K562 (cell line): Measurements from ENCODE around the gene SHH. TPM values are rescaled to one million over a fixed set of nuclear protein-coding genes. Genes with fewer than 3 reads are reported as not detected.

Experiments used
- ATAC-seq: fragments of 200-7000 bp; cut with Tn5 transposase; 3 replicates; pipeline ENCODE4 v1.9.1; 2020; ENCODE audit warnings: moderate library complexity
- BruUV-seq: library from RNA; stranded (reverse); fragments of 400-500 nt; replicated peaks from 2 replicates; lab custom pipeline; 2021; lab: Mats Ljungman, UMichigan
- CTCF ChIA-PET: fragments of 300-600 bp; formaldehyde crosslinking; extraction: SDS; loops from one replicate; lab custom pipeline; 2021; ENCODE audit warnings: low intra/inter-chr PET ratio; lab: Yijun Ruan, JAX
- POLR2A ChIA-PET: fragments of 300-600, 350-650 bp; sonication (Branson Sonifier 250); formaldehyde crosslinking; extraction: SDS; loops from one replicate; lab custom pipeline; 2021; ENCODE audit warnings: antibody characterized with exemption, inconsistent platforms; lab: Yijun Ruan, JAX
- DNase-seq, 4 experiments: peaks; one replicate each; pipeline versions ENCODE4 v3.0.0 to v3.0.0-alpha.2; 2011 to 2018; ENCODE audit warnings: low spot score in 3 of 4, mixed read lengths in 3 of 4; ENCODE audit errors: extremely low read depth in 1 of 4
- FAIRE-seq: peaks from 2 replicates; lab custom pipeline; 2011; peaks lifted over from hg19 to GRCh38; lab: Jason Lieb, UNC
- H2AFZ ChIP-seq: 2 replicates; pipeline ENCODE4 v1.6.0; 2011; ENCODE audit warnings: low read depth, low read length, control low read depth, inconsistent platforms
- H3K27ac ChIP-seq: fragments of 200-600 bp; 3 replicates; pipeline ENCODE4 v1.8.0; 2011; ENCODE audit warnings: low read depth, mild to moderate bottlenecking, control low read depth, inconsistent platforms, low read length, moderate library complexity, mixed read lengths; ENCODE audit errors: extremely low read depth
- H3K27me3 ChIP-seq, 2 experiments: fragments of 300-600 bp in 1 of 2; 2 replicates in 1 of 2; 3 replicates in 1 of 2; pipeline versions ENCODE4 v1.6.0 to v1.8.0; 2011; ENCODE audit warnings: inconsistent platforms in 2 of 2, low read length in 2 of 2, mild to moderate bottlenecking in 1 of 2, mixed read lengths in 1 of 2, moderate library complexity in 1 of 2; ENCODE audit not compliant: control insufficient read depth in 2 of 2, insufficient read depth in 2 of 2
- H3K36me3 ChIP-seq: fragments of 300-600 bp; 3 replicates; pipeline ENCODE4 v1.8.0; 2011; ENCODE audit warnings: mild to moderate bottlenecking, low read length, inconsistent platforms; ENCODE audit not compliant: control insufficient read depth, insufficient read depth
- H3K4me1 ChIP-seq, 2 experiments: fragments of 200-600 bp in 1 of 2; replicated peaks in 1 of 2; 2 replicates in 1 of 2; 3 replicates in 1 of 2; pipeline versions ENCODE4 v1.5.1 to v1.8.0; 2011; ENCODE audit warnings: inconsistent platforms in 2 of 2, low read length in 2 of 2, mild to moderate bottlenecking in 1 of 2, mixed read lengths in 1 of 2, moderate library complexity in 1 of 2; ENCODE audit not compliant: control insufficient read depth in 2 of 2, insufficient read depth in 2 of 2
- H3K4me2 ChIP-seq: 2 replicates; pipeline ENCODE4 v1.6.1; 2011; ENCODE audit warnings: low read length, control low read depth, inconsistent platforms, mixed read lengths; ENCODE audit not compliant: insufficient read depth
- H3K4me3 ChIP-seq: fragments of 200-600 bp; sonication (generic), shearing (Covaris generic); 2 replicates; pipeline ENCODE4 v1.5.1; 2016; ENCODE audit warnings: control low read depth, inconsistent platforms
- H3K79me2 ChIP-seq: fragments of 200-600 bp; 3 replicates; pipeline ENCODE4 v1.8.0; 2011; ENCODE audit warnings: low read length, inconsistent platforms; ENCODE audit not compliant: control insufficient read depth, insufficient read depth
- H3K9ac ChIP-seq, 2 experiments: 2 replicates each; pipeline versions ENCODE4 v1.6.0 to v1.6.1; 2011; ENCODE audit warnings: low read depth in 2 of 2, low read length in 2 of 2, control low read depth in 1 of 2, inconsistent platforms in 1 of 2, mild to moderate bottlenecking in 1 of 2, mixed read lengths in 1 of 2; ENCODE audit not compliant: insufficient read depth in 1 of 2
- H3K9me1 ChIP-seq: one replicate; pipeline ENCODE4 v1.6.0; 2011; ENCODE audit warnings: inconsistent platforms, mild to moderate bottlenecking, low read length, moderate library complexity; ENCODE audit not compliant: control insufficient read depth, insufficient read depth
- H3K9me3 ChIP-seq: replicated peaks from 2 replicates; pipeline ENCODE4 v1.5.1; 2011; ENCODE audit warnings: low read depth, low read length, inconsistent platforms; ENCODE audit not compliant: control insufficient read depth, insufficient read depth
- H4K20me1 ChIP-seq: replicated peaks from 2 replicates; pipeline ENCODE4 v1.6.1; 2011; ENCODE audit warnings: low read length, inconsistent platforms, mixed read lengths; ENCODE audit not compliant: control insufficient read depth, insufficient read depth
- ARNT ChIP-seq, 2 experiments: fragments of 450-650 bp; IDR thresholded peaks; 2 replicates each; pipeline ENCODE4 v1.6.1; 2016; ENCODE audit warnings: mild to moderate bottlenecking in 1 of 2
- CREB5 ChIP-seq: fragments of 250-450 bp; sonication (Bioruptor Pico); IDR thresholded peaks from 2 replicates; pipeline ENCODE4 v1.5.0; 2020; ENCODE audit warnings: mild to moderate bottlenecking
- FOXJ3 ChIP-seq: sonication (generic); formaldehyde crosslinking; IDR thresholded peaks from 2 replicates; pipeline ENCODE4 v1.4.0; 2020; ENCODE audit warnings: mild to moderate bottlenecking, missing genetic modification reagents
- NFXL1 ChIP-seq: fragments of 450-650 bp; formaldehyde crosslinking; IDR thresholded peaks from 2 replicates; pipeline ENCODE4 v1.4.0; 2021; ENCODE audit warnings: mild to moderate bottlenecking
- POLR3G ChIP-seq: IDR thresholded peaks from 2 replicates; pipeline ENCODE4 v1.6.1; 2011; ENCODE audit not compliant: insufficient read length, insufficient replicate concordance; ENCODE audit errors: extremely low read depth
- POU5F1 ChIP-seq: fragments of 150-350 bp; IDR thresholded peaks from 2 replicates; pipeline ENCODE4 v1.6.1; 2014; ENCODE audit warnings: borderline replicate concordance, low read length, low read depth, mild to moderate bottlenecking; ENCODE audit not compliant: partially characterized antibody
- RBM39 ChIP-seq: fragments of 200-400 bp; formaldehyde crosslinking; optimal IDR thresholded peaks from 2 replicates; pipeline ENCODE3; 2018; ENCODE audit warnings: low read depth, low read length
- STAG1 ChIP-seq: sonication (generic); formaldehyde crosslinking; IDR thresholded peaks from 2 replicates; pipeline ENCODE4 v1.5.0; 2020; ENCODE audit warnings: missing genetic modification reagents, borderline replicate concordance
- ZFX ChIP-seq: sonication (generic); formaldehyde crosslinking; IDR thresholded peaks from 2 replicates; pipeline ENCODE4 v1.8.0; 2022; ENCODE audit warnings: mild to moderate bottlenecking, missing genetic modification reagents, moderate library complexity
- WGBS: fragments of 100-300 bp; shearing (Covaris generic); methylation state at CpG from one replicate; pipeline ENCODE4 v1.1.6; 2016; ENCODE audit warnings: low coverage, mixed read lengths; ENCODE audit not compliant: insufficient coverage; ENCODE audit errors: missing lambda C conversion rate; 5-methylcytosine and 5-hydroxymethylcytosine counted together
- in situ Hi-C: fragments of 300-500 bp; cut with MboI; formaldehyde crosslinking; loops from 4 replicates; pipeline ENCODE4 v1.15.0; 2018; ENCODE audit warnings: inconsistent platforms, mixed read lengths
- intact Hi-C: fragments of 100-400 bp; cut with micrococcal nuclease; formaldehyde crosslinking; loops from 2 replicates; pipeline ENCODE4 v1.14.2; 2022
- polyA plus RNA-seq, 8 experiments: library from polyadenylated mRNA; depleted of rRNA in 4 of 8; stranded (reverse) in 5 of 8; unstranded in 3 of 8; fragments of >200 nt; fragmentation: Nextera tagmentation in 2 of 8; fragmentation: Illumina TruSeq in 1 of 8; extraction: Ambion mirVana in 2 of 8; extraction: Trizol in 1 of 8; gene quantifications; 2 replicates each; pipeline versions ENCODE4 v1.2.1 to v1.2.3, GENCODE V29; 2011 to 2014; ENCODE audit warnings: inconsistent platforms in 1 of 8, missing spikeins in 1 of 8
- total RNA-seq, 7 experiments: library from RNA; depleted of rRNA in 6 of 7; stranded (reverse); fragments of >200 nt in 6 of 7; fragmentation: Illumina TruSeq in 2 of 7; extraction: Trizol in 2 of 7; gene quantifications; 2 replicates each; pipeline versions ENCODE4 v1.2.1 to v1.2.3, GENCODE V29; 2011 to 2021; ENCODE audit warnings: low replicate concordance in 1 of 7
- TF ChIP-seq, protein P1 (sequence below): fragments of 450-650 bp; conservative IDR thresholded peaks from 2 replicates; pipeline ENCODE4 v1.6.1; 2016; ENCODE audit warnings: missing genetic modification characterization, low read depth, mild to moderate bottlenecking, missing compliant biosample characterization, moderate library complexity

SHH gene
- total and polyA plus RNA-seq, 9 of the 15 experiments (the other 6 are each of a cell fraction or from before 2014, with no cell fraction given): 0.09 TPM; not detected in 8

GRCh38 chr7:155852426-155853301 lies 40.4 kb upstream of the SHH start:
- FAIRE-seq: no peak
- BruUV-seq: no TSS peak
- no peak overlapping the region for H3K27ac ChIP-seq
- WGBS: 0% methylated on average over 5 of the region's 5 CpGs
- no peaks in the 10 kb centered on the region for H3K79me2 ChIP-seq
- intact Hi-C loops: no loop called here
- H3K4me1 ChIP-seq: no peaks in the 10 kb centered on the region
- CTCF ChIA-PET: no interaction called here
- H3K9me3 ChIP-seq: no peaks in the 10 kb centered on the region
- H3K9me1 ChIP-seq: no peaks in the 10 kb centered on the region
- TF ChIP-seq, protein P1, sequence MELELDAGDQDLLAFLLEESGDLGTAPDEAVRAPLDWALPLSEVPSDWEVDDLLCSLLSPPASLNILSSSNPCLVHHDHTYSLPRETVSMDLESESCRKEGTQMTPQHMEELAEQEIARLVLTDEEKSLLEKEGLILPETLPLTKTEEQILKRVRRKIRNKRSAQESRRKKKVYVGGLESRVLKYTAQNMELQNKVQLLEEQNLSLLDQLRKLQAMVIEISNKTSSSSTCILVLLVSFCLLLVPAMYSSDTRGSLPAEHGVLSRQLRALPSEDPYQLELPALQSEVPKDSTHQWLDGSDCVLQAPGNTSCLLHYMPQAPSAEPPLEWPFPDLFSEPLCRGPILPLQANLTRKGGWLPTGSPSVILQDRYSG (tag): no peak
- TF ChIP-seq FOXJ3: no peak
- no peak for TF ChIP-seq ZFX (CRISPR knock-in tag)
- no peak for TF ChIP-seq RBM39
- no peak for TF ChIP-seq STAG1 (CRISPR knock-in tag)
- TF ChIP-seq CREB5 (CRISPR knock-in tag): no peak
- no peak for TF ChIP-seq ARNT (IDR thresholded peaks at IDR 0.05)
- no peak for TF ChIP-seq POLR3G
- no peak for TF ChIP-seq POU5F1
- no peak for TF ChIP-seq NFXL1 (CRISPR knock-in tag)
- TF ChIP-seq, all 486 proteins: peak for 0
- Histone ChIP-seq H3K36me3 (no peaks in the 10 kb centered on the region), H3K4me3 (no peak overlapping the region), H4K20me1 (0 out of 2 replicates have a peak, but pooled peaks cover 7% of the 10 kb centered on the region), H2AFZ (no peak overlapping the region), H3K27me3 (peaks cover 19 to 48% of the 10 kb centered on the region in 2 experiments), H3K9ac (no peak overlapping the region), H3K4me2 (no peak overlapping the region)
- no peak for ATAC-seq
- in situ Hi-C loops: no loop called here
- POLR2A ChIA-PET: interaction anchor here (1.2 to 1.7 kb wide), 2 partner anchors 8 to 12 kb away, joined by 3 to 4 read pairs; no protein-coding TSS in a partner anchor
- DNase-seq: no peak
